Pulmonary artery endothelial cell (primary cell): ENCODE data around the gene CTNND1. TPM values are rescaled to one million over a fixed set of nuclear protein-coding genes. Genes with fewer than 3 reads are reported as not detected.

ENCODE experiments used
- DNase-seq: peaks from one replicate; pipeline ENCODE4 v3.0.0-alpha.2; 2011; ENCODE audit warnings: low read depth, low spot score
- total RNA-seq: library from RNA; depleted of rRNA; stranded (reverse); fragments of >200 nt; gene quantifications from 2 replicates; pipeline ENCODE4 v1.2.3, GENCODE V29; 2014

CTNND1 gene
- total RNA-seq, 1 donor from 2014 or later: 174 TPM

DNA sequence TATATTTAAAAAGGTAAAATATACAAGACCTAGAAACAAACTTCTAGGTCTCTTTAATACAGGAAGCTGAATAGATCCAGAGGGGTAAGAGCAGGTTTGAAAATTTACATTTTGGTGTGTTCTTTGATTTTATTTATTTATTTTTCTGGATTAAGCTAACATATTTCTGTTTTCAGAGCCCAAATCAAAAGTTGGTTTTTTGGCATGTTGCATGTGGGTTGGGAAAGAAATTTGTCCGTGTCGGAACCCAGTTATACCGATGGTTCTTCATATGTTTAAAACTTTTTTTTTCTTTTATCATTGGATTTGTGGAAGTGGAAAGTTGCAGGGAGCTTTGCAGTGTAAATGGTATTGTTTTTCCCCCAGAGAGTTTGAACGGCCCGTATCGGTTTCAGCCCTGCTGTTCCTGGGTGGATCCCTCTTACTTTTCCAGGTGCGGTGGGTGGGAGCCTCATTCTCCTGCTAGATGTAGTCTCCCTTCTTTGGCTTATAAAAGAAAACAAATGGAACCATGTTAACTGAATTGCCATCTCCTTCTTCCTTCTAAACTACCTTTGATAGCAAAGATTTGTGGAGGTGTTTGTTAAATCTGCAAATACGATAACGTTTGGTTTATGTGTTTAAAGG, 746 bp downstream of the CTNND1 start:
- no peak for DNase-seq

DNA sequence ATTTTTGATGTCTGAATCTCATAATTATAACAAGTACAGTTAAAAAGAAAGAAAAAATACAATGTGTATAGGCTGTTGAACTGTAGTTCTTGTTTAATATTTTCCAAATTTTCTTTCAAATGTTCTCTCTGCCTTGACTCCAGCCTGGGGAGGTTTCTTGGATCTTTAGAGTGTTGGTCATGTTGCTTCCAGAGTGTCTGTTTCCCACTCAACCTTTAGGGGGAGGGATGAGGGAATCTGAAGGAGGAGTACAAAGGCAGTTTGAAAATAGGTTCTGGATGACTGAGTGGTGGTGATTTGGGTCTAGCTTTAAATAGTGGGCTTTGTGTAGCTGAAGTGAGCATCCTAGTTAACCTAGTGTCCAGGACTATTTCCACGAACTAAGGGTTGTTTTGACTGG, 2.0 kb downstream of the CTNND1 start:
- no peak for DNase-seq

DNA sequence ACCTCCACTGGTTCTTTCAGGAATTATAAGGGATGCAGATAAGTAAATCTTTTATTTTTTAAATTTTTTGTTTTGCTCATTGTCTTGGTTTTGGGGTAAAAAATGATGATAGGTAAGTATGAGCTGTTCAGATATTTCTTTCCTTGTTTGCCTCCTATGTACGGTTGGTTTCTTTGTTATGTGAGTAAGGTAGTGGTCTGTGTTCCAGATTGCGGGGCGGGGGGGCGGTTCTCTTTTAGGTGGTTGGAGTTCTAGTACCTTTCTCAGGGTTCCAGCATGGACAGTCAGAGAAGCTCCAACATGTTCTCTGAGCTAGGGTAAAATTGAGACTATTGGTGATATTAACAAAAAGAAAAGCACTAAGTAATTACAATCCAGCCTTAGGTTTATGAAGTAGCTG, 2.4 kb downstream of the CTNND1 start:
- DNase-seq: no peak

DNA sequence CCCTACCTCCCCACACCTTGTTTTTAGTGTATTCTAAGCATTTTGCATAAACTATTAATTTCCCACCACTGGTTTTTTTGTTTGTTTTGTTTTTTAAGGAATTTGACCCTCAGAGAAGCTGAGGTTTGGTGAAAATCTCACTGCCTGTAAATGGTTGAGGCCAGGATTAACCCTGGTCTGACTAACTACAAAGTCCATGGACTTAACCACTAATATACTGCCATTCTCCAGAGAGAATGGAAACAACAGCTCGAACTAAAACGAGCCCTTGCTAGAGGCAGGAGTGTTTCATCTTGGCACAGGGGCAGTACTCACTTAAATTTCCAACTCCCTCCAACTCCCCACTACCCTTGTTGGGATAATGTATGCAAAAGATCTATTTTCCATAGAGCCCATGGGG, 3.0 kb downstream of the CTNND1 start:
- no peak for DNase-seq

DNA sequence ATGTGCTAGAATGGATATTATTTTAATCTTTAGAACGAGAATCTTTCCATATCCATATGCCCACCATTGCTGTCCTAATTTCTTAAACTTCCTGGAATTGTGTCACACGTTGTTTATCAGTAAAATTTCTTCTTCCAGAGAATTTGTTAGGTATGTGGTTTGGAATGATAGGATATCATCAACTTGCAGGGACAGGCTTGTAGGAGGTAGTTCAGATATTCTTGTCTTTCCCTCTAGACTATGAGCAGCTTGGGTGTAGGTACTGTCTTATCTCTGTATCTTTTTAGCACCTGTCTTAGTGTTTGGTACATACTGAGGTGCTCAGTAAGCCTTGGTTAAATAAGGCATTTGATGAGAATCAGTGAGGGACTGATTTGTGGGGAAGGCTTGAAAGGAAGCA, 3.4 kb downstream of the CTNND1 start:
- DNase-seq: no peak

DNA sequence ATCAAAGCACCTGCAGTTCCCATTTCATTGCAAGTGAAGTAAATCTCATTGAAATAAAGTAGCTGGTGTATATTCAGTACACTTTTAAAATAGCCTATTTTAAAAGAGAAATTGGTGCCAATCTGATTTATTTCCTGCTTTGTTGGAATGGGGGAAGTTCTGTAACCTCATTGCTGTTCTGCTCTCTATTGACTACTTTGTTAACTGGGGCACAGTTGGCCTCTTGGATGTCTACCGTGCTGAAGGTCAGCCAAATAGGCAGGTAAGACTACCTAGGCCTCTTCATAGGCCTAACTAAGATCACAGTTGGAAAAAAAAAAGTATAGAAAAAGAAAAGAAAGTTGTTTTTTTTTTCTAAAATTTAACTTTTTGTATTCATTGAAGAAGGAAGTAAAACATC, 9.2 kb downstream of the CTNND1 start:
- no peak for DNase-seq

DNA sequence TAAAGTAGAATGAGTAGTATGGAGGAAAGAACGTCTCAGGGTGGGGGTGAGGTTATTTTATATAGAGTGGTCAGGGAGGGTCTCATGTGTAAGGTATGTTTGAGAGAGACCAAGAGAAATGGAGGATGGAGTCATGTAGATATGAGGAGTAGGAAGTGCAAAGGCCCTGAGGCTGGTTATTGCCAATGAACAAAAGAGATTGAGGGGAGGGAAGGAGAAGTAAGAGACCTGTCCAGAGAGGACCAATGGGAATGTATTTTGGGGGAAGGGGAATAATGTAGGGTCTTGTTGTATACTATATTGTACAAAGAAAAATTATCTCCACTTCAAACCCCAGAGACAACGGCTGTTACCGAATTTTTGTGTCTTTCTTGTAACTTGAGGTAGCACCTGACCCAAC, 9.8 kb downstream of the CTNND1 start:
- DNase-seq: no peak

DNA sequence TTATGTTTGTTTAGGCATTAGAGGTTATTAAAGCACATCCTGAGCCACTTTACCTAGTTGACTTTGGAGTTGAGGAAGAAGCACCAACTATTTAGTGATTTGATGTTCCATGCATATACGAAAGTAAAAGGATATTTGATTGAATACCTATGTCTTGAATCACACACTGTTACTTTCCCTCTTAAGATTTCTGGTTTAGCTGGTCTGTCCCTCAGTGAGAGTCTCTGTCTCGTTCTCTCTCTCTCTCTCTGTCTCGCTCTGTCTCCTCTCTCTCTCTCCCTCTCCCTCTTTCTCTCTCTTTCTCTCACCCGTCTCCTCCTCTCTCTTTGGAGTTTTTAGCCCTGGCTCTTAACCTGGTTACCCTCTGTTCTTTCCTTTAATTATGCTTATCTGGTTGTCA, 11.0 kb downstream of the CTNND1 start:
- no peak for DNase-seq

DNA sequence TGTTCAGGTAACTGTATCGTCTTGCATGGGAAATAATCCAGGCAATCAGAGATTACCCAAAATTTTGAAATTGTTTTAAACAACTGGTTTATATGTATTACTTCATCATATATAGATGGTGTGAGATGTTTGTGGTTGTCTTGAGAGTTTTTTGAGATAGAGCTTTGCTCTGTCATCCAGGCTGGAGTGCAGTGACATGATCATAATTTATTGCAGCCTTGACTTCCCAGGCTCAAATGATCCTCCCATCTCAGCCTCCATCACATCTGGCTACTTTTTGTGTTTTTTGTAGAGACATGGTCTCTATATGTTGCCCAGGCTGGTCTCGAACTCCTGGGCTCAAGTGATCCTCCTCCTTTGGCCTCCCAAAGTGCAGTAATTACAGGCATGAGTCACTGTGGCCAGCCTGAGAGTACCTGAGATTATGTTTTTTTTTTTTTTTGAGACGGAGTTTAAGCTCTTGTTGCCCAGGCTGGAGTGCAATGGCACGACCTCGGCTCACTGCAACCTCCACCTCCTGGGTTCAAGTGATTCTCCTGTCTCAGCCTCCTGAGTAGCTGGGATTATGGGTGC, 11.5 kb downstream of the CTNND1 start:
- no peak for DNase-seq

DNA sequence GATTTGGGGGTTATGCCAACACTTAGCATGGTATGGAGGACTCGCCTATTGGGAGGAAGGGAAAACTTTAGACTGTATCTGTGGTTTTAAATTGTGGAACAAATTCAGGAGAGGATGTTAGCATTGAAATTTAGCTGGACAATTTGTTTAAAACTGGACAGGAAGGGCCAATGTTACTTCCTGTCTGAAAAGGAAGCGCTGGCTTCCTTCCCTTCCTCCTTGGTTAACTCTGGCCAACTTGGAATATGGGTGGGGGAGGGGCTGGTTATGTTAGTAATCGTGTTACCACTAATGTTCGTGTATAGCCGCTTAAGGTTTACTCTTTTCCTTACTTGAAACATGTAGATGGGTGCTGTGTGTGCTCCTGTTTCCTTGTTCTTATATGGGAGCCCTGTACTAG, 13.9 kb downstream of the CTNND1 start:
- no peak for DNase-seq

DNA sequence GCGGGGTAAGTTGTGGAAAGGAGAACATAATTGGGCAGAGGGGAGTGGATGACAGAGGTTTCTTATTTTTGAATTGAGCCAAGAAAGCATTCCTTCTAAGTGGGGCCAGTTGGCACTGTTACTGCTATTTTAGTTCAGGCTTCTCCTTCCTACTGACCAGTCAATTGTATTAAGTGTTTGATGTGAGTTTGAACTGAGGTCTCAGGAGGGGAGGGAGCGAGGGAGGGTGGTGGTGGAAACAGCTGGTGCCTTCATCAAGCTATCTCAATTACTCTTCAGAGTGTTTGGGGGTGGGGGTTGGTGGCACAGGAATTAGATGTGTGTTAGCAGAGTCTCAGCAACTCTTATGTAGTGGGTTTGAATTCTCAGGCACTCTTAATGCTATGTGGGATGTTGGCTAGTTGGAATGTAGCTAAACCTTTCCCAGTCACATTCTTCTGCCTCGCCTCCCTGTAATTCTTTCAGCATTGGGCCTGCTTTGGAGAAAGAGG, 14.5 kb downstream of the CTNND1 start:
- peak; percentile 69 for DNase-seq

DNA sequence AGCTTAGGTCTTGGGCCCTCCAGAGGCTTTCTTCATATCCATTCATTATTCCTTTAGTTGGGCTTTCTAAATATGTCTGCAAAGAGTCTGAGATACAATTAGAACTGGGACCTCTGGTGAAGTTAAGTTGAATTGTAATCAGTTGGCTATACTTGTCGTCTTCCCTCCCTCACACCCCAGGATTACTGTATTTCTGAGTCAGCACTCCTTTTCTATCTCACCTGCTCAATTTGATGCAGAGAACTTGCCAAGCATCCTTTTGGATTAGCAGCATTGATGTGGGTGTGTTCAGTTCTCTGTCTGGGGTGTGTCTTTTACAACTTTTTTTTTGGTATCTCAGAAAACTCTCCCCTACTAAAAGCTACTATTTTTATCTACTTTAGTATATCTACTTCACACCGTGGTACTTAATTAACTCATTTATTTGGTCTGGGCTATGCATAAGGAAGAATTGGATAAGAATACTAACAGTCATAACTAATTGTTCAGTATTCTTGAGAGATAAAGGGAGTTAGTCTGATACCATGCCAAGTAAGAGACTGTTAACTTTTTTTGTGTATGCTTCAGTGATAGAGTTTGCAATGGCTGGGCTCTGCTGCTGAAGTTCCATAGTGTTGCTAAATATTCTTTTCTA, 15.1 kb downstream of the CTNND1 start:
- no peak for DNase-seq

DNA sequence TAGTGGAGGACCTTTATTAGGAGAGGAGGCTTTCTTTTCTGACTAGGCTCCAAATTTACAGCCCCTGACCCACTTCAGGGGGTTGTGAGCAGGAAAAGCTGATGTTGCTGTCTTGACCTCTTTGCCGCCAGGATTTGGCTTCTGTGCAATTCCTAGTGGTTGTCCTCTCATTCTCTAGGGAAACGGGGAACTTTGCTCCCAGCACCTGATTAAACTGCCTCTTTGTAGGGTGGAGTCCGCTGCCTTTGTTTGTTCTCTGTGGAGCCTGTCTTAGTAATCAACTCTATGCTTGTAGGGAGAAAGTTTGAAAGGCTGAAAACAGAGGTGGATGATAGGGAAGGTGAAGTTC, 16.3 kb downstream of the CTNND1 start:
- DNase-seq: no peak

DNA sequence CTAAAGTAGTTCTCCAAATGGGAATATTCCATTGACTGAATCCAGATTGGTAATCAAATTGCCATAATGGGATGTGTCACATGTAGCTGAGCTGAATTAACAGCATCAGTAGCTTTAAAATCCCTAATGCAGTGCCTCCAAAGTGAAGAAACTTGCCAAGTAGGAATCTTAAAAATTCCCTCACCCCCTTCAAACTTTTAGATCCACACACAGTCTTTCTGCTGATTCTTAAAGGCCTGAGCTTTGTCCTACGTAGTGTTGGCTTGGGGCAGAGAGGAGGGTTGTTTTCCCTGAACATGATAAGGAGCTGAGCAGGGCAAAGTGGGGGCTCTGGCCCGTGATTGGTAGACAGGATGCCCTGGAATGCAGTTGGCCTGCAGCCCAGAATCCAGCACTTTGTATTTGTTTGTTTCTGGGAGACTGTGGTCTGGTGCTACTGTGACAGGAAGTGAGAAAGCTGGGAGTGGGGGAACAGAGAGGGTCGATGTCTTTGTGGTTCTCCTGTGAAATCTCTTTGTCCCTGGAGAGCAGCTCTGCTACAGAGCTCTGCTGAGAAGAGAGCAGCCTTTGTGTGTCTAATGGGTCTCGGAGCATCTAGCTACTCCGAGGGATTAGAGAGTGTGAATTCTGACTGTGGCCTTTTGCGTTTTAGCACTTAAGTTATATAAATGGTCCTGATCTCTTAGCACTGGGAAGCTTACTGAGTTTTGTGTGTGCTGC, 16.9 kb downstream of the CTNND1 start:
- DNase-seq: peak; percentile 99

DNA sequence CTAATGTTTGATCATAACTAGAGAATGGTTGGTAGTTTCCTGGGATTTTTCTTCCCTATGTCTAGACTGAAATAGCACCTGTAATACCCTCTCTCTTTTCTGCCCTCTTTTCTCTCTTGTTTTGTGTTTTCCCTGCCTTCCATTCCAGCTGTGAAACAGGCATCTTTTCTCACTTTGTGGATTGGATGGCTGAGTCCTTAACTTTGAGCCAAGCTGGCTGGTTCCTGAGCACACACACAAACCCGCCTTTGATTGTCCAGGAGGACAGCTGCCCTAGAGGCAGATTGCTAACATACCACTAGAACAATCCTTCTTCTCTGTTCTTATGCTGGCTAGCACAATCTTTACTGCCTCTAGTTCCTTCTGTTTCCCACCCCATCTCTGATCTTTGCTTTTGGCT, 17.7 kb downstream of the CTNND1 start:
- DNase-seq: no peak

DNA sequence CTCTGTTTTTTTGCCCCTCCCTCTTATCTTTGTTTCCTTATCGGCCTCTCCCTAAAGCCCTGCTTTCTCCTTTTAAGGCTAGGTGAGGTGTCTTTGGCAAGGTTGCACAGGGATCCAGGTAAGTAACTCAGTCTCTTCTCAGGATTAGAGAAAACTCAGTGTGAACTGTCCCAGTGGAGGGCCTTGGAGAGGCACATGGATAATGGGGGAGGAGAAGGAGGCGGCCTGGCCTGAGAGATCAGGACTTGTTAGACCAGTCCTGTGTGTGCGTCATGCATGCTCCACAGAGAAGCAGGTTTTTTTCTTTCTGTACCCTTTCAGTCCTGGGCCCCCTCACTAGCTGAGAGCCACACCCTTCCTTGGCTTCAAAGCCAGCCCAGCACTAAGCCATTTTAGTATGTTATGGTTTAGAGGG, 19.9 kb downstream of the CTNND1 start:
- DNase-seq: no peak

DNA sequence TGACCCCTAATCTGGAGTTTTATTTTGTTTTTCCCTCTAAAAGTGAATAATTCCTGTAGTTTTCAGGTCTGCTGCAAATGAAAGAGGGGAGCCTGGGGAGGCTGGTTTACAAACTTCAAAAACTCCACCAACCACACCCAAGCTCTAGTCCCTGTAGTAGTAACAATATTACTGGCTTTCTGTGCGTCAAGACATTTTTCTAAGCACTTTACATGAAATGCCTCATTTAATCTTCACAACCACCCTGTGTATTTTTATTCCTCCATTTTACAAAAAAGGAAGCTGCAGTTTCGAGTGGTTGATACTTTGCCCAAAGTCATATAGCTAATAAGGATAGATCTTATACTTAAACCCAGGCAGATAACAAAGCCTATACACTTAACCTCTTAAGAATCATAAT, 23.5 kb downstream of the CTNND1 start:
- DNase-seq: no peak

DNA sequence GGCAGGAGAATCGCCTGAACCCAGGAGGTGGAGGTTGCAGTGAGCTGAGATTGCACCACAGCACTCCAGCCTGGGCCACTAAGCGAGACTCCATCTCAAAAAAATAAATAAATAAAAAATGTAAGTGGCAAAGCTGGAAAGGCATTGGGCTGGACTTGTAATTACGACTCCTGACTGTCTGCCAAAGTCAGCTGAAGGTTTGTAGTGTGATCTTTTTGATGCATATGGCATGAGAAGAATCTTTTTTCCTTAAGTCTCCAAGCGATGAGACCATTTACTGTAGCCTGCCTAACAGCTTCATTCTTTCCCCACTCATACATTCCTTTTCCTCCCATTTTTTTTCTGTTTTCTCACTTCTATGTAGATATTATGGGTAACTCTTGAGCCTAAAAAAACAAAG, 24.8 kb downstream of the CTNND1 start:
- no peak for DNase-seq

DNA sequence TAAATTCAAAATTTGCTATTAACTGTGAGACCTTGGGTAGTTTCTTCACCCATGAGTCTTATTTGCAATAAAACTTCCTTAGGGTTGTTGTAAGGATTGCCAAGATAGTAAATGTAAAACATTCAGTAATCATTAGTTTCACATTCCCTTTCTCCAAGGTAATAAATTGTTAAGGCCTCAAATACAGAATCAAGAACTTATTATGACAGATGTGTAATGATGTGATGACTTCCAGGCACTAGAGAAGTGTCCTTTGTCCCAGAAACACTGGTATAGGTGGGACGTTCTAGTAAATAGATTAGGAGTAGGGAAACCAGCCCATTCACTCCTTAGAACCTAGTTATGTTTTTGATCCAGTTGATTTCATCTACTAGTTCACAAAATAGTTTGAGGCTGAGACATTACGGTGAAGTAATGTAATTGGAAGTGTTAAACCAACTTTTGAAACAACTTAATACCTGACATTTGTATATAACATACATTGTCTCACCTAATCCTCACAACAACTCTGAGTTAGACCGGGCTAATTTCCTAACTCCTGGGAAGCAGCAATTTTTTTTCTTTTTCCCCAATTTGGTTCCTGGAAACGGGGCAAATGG, 25.5 kb downstream of the CTNND1 start:
- DNase-seq: no peak

DNA sequence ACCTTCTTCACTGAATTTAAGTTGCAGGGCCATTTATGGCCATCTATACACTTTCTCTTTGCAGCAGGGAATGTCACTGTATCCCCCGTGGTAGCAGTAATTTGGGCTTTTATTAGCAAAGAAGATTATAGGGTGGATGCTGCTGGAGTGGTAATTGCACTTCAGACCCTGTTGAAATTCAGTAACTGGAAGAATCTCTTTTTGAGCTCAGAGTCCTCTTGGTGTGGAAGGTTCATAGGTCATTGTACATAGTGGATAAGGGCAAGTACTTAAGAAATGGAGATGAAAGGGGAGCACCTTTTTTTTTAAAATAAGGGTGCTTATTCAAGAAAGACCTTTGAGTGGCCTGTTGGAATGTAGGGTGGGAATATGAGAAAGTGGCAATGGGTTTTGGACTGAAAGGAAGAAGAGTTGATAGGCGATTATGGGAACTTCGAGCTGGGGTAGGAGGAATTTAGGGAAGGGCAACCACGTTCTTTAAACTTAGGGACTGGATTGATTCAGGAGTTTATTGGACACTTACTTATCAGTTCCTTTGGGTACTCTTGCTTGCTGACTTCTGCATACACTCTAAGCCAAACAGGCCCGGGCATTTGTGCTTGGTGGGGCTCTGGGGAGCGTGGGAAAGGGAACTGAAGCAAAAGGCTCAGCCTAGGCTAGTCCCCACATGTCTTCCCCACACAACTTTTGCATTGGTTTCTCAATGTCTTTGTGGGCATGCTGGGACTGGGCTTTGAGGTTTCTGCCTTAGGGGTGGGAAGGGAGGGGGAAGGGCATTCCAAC, 26.5 kb downstream of the CTNND1 start:
- DNase-seq: no peak

DNA sequence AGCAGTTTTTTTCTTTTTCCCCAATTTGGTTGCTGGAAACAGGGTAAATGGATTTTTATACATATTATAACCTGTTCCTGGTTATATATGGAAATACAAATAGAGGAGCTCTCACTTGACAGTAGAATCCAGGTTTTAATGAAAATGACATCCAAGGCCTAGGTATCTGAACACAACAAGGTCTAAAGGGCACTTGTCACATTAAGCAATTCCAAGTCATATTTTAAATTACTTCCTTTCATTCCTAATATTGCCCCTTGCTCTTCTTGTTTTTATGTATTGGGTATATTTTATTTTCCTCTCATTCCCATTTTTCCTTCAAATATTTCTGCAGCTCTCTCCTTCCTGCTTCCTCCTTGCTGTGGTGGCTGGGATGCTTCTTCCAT, 27.1 kb downstream of the CTNND1 start:
- no peak for DNase-seq
